ENCODE data around the gene CLSTN2. TPM values are rescaled to one million over a fixed set of nuclear protein-coding genes. Genes with fewer than 3 reads are reported as not detected.

The CLSTN2 gene
- total RNA-seq, 1 donor = 7.3 TPM

- H3K4me3 ChIP-seq (ENCODE audit: low read depth, low read length) = no peak overlapping the region
- no peak for DNase-seq (ENCODE audit: low read depth)
- TF ChIP-seq CTCF (IDR thresholded peaks at IDR 0.05; ENCODE audit: insufficient read depth, low read depth, low read length) = no peak
These were observed 210.5 kb downstream of the CLSTN2 start for GRCh38 chr3:140145528-140145927.

GRCh38 chr3:140146668-140147067 is 211.7 kb downstream of the CLSTN2 start:
- no peak for DNase-seq (ENCODE audit: low read depth)
- no peak overlapping the region for H3K4me3 ChIP-seq (ENCODE audit: low read depth, low read length)
- no peak for TF ChIP-seq CTCF (IDR thresholded peaks at IDR 0.05; ENCODE audit: insufficient read depth, low read depth, low read length)

- TF ChIP-seq CTCF (IDR thresholded peaks at IDR 0.05; ENCODE audit: insufficient read depth, low read depth, low read length) = no peak
- no peak for DNase-seq (ENCODE audit: low read depth)
These were observed 213.0 kb downstream of the CLSTN2 start for GRCh38 chr3:140147965-140148490.

GRCh38 chr3:140148824-140149390 is 213.9 kb downstream of the CLSTN2 start:
- no peak for TF ChIP-seq CTCF (IDR thresholded peaks at IDR 0.05; ENCODE audit: insufficient read depth, low read depth, low read length)
- H3K4me3 ChIP-seq (ENCODE audit: low read depth, low read length) = no peak overlapping the region
- no peak for DNase-seq (ENCODE audit: low read depth)

More at GRCh38 chr3:140147965-140148490, 213.0 kb downstream of the CLSTN2 start:
- H3K4me3 ChIP-seq (ENCODE audit: low read depth, low read length) = no peak overlapping the region

GRCh38 chr3:140151321-140151720 is 216.3 kb downstream of the CLSTN2 start:
- DNase-seq (ENCODE audit: low read depth) = no peak
- H3K4me3 ChIP-seq (ENCODE audit: low read depth, low read length) = no peak overlapping the region
- TF ChIP-seq CTCF (IDR thresholded peaks at IDR 0.05; ENCODE audit: insufficient read depth, low read depth, low read length) = no peak

- no peak for TF ChIP-seq CTCF (IDR thresholded peaks at IDR 0.05; ENCODE audit: insufficient read depth, low read depth, low read length)
These were observed 218.1 kb downstream of the CLSTN2 start for GRCh38 chr3:140152851-140153639.

More at GRCh38 chr3:140152851-140153639, 218.1 kb downstream of the CLSTN2 start:
- DNase-seq (ENCODE audit: low read depth) = no peak
- no peak overlapping the region for H3K4me3 ChIP-seq (ENCODE audit: low read depth, low read length)

Data from fibroblast of villous mesenchyme (primary cell).